ENCODE measurements around the gene ACE. TPM values are rescaled to one million over a fixed set of nuclear protein-coding genes. Genes with fewer than 3 reads are reported as not detected.

The ACE gene
- total RNA-seq, 1 experiment from 2014 or later = 0.76 TPM

DNA sequence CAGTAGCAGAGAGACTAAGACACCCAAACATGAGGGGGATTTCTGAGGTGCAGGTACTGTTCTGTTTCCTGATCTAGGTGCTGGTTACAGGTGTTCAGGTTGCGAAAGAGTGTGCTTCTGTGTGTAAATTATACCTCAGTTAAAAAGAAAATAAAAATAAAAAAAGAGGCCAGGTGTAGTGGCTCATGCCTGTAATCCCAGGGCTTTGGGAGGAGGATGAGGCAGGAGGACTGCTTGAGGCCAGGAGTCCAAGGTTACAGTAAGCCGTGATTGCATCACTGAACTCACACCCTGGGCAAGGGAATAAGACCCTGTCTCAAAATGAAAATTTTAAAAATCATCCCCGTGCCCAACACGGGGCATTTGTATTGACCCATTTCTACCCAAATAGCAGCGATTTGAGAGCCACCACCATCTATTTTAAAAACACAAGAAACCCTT is 70.2 kb downstream of the ACE start:
- no peak for TF ChIP-seq EZH2 (IDR thresholded peaks at IDR 0.05; ENCODE audit: low read depth)
- no peak for TF ChIP-seq CTCF (conservative IDR thresholded peaks at IDR 0.05)
- intact Hi-C loops (cut with micrococcal nuclease; ENCODE audit: unreplicated experiment) = no loop called here
- BruUV-seq (replicated peaks) = no TSS peak
- CTCF ChIA-PET = no interaction called here
- no peak overlapping the region for H3K4me2 ChIP-seq
- no peaks in the 10 kb centered on the region for H3K36me3 ChIP-seq (ENCODE audit: low read depth)
- peaks cover 25% of the 10 kb centered on the region for H3K79me2 ChIP-seq (ENCODE audit: low read depth)
- H3K4me3 ChIP-seq = no peak overlapping the region
- no peaks in the 10 kb centered on the region; the same call in 1 of the 2 replicates for H3F3A ChIP-seq (ENCODE audit: insufficient read depth, low read depth)
- H4K20me1 ChIP-seq (ENCODE audit: insufficient read depth) = peaks cover 9% of the 10 kb centered on the region; the same call in 1 of the 2 replicates
- no peaks in the 10 kb centered on the region for H3K9me2 ChIP-seq (ENCODE audit: insufficient read depth)
- DNase-seq = no peak
- no peak overlapping the region for H2AFZ ChIP-seq
- H3K9me3 ChIP-seq (ENCODE audit: insufficient read depth, low read depth) = no peaks in the 10 kb centered on the region
- peaks cover 23% of the 10 kb centered on the region for H3K4me1 ChIP-seq (replicated peaks; ENCODE audit: insufficient read depth)
- H3K27ac ChIP-seq = no peak overlapping the region
- POLR2A ChIA-PET (ENCODE audit: unreplicated experiment) = no interaction called here
- H3K27me3 ChIP-seq (ENCODE audit: insufficient read depth, low read depth) = no peaks in the 10 kb centered on the region

Other genes with a start within 250 kb of the ACE start
- 61.6 and 71.6 TPM in 2 replicates for gene CYB561, start 30.8 kb upstream of the ACE start, total RNA-seq (2021)
- gene KCNH6, start 46.3 kb downstream of the ACE start, total RNA-seq (2021) = not detected in 2 replicates
- gene DCAF7, start 73.4 kb downstream of the ACE start, total RNA-seq (2021) = 62.2 and 78.9 TPM in 2 replicates
- gene TACO1, start 123.8 kb downstream of the ACE start, total RNA-seq (2021) = 25.0 and 27.1 TPM in 2 replicates
- gene MAP3K3, start 145.4 kb downstream of the ACE start, total RNA-seq (2021) = 12.9 and 14.1 TPM in 2 replicates
- 1.6 and 2.7 TPM in 2 replicates for gene LIMD2, start 223.1 kb downstream of the ACE start, total RNA-seq (2021)